Measurements from ENCODE around the gene ANKRD55. TPM values are rescaled to one million over a fixed set of nuclear protein-coding genes. Genes with fewer than 3 reads are reported as not detected.

The ANKRD55 gene
- total and polyA plus RNA-seq, 2 donors (not counting 3 experiments of a cell fraction or from before 2014, with no cell fraction given), result 1.4 to 2.1 TPM

- dilution Hi-C loops (cut with MboI; ENCODE audit: extremely low pct_ligation_motif_present, low sequenced_read_pairs), result no loop called here
- no peaks in the 10 kb centered on the region for H3K36me3 ChIP-seq (ENCODE audit: control insufficient read depth in 2 of 2, extremely low read depth in 1 of 2, insufficient read depth in 2 of 2, low read length in 2 of 2)
- H3K4me3 ChIP-seq (replicated peaks in 1 of 3; ENCODE audit: insufficient read depth in 1 of 3, low read depth in 1 of 3, low read length in 3 of 3), result peak overlapping the region in 1 of 3 experiments; percentile 4
- ChIA-PET CTCF (interaction anchor here (0.9 to 1.7 kb wide), 11 partner anchors 8 to 150 kb away, joined by 3 to 5 read pairs (median 3); no protein-coding TSS in a partner anchor), POLR2A (interaction anchor here (1.0 kb wide), 1 partner anchor 56 kb away, joined by 5 read pairs; the partner anchor contains the start of gene IL6ST)
- peak; percentile 81 for FAIRE-seq
- peak overlapping the region; percentile 97 for H3K4me2 ChIP-seq (ENCODE audit: insufficient read depth, low read length)
- H4K20me1 ChIP-seq (replicated peaks; ENCODE audit: control insufficient read depth, extremely low read depth, insufficient read depth, low read length), result no peaks in the 10 kb centered on the region
- DNase-seq (ENCODE audit: low read depth, low spot score), result peak; percentile 90
- no peaks in the 10 kb centered on the region for H3K9me3 ChIP-seq (replicated peaks; ENCODE audit: control insufficient read depth, insufficient read depth, low read length)
- H3K4me1 ChIP-seq (ENCODE audit: control insufficient read depth, extremely low read depth, insufficient read depth, low read length), result peaks cover 15% of the 10 kb centered on the region
- H3K27ac ChIP-seq (ENCODE audit: insufficient read depth, low read depth, low read length), result peak overlapping the region; percentile 15
- no TSS peak for BruUV-seq (replicated peaks)
- no peaks in the 10 kb centered on the region for H3K9me1 ChIP-seq (replicated peaks; ENCODE audit: control insufficient read depth, extremely low read depth, insufficient read depth, low read length)
- intact Hi-C loops (cut with micrococcal nuclease), result loop anchor here (1.0 to 2.0 kb wide), 2 partner anchors 10 to 56 kb away; partner anchors contain the start of gene IL6ST
- TF ChIP-seq GATA2 (IDR thresholded peaks at IDR 0.05; ENCODE audit: insufficient read depth, insufficient read length, low read depth, low read length) (peak; percentile 35), FOS (IDR thresholded peaks at IDR 0.05; ENCODE audit: borderline replicate concordance, insufficient read depth, low read length) (no peak)
- H3K27me3 ChIP-seq (ENCODE audit: control insufficient read depth in 2 of 2, insufficient read depth in 2 of 2, low read length in 2 of 2), result no peaks in the 10 kb centered on the region
- no peaks in the 10 kb centered on the region for H3K79me2 ChIP-seq (ENCODE audit: control insufficient read depth, insufficient read depth, low read length)
- peak overlapping the region; percentile 17 for H2AFZ ChIP-seq (ENCODE audit: low read depth, low read length)
- H3K9ac ChIP-seq (replicated peaks; ENCODE audit: extremely low read depth, insufficient read depth, low read length), result peak overlapping the region; percentile 50
These were observed 182.4 kb downstream of the ANKRD55 start for GRCh38 chr5:56050551-56051255.

Small RNA genes lying within 50 kb of the gene (small RNA-seq; reads per million reads assigned to genes)
- gene RNA5SP184 (ENCODE audit: insufficient read depth, insufficient read length, low read depth, low replicate concordance) (not detected), gene RNA5SP185 (ENCODE audit: insufficient read depth, insufficient read length, low read depth, low replicate concordance) (not detected), gene RNU6-299P (ENCODE audit: insufficient read depth, insufficient read length, low read depth, low replicate concordance) (not detected)

Other genes starting within 250 kb of the ANKRD55 start
- gene IL6ST, start 238.4 kb downstream of the ANKRD55 start, total RNA-seq, result 345 and 361 TPM in 2 replicates
- 80.3 and 135 TPM in 2 replicates for gene IL6ST, start 238.4 kb downstream of the ANKRD55 start, polyA plus RNA-seq

Measured in endothelial cell of umbilical vein (primary cell).